Kidney capillary endothelial cell (primary cell): ENCODE results near the gene MRPL41.
"Not testable (repeated sequence)": the region's sequence is repeated elsewhere in the genome, so short reads cannot be mapped to it uniquely, and the experiment has no call there.

Experiments used
- DNase-seq: peaks from one replicate; pipeline ENCODE4 v3.0.0-alpha.2; 2018; ENCODE audit warnings: low spot score

The MRPL41 gene

DNA sequence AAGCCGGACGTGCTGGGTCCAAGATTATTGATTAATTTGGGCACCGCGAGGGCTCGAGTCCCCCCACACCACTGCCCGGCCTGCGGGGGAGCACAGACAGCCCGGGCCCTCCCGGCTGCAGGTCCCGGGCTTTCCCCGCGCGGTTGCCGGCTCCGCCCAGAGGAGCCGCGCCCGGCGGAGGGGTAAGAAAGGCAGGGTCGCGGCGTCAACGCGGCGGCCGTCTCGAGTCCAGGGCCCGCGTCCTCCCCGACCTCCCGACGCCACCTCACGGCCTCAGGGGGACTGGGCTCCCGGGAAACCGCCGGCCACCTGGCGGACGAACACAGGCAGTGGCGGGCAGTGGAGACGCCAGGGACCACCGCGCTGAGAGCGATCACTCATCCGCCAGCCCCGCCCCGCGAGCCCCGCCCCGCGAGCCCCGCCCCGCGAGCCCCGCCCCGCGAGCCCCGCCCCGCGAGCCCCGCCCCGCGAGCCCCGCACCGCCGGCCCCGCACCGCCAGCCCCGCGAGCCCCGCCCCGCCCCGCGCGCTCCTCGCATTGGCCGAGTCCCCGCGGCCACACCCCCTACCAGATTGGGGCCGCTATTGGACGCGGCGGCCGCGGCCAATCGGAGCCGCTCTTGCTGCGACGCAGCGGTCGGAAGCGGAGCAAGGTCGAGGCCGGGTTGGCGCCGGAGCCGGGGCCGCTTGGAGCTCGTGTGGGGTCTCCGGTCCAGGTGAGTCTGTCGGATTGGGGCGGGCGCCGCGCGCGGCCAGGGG is at the start of gene MRPL41:
Gene MRPL41, plus strand, starts transcription at position 616 of the 758 bp plus-strand sequence. CDS start 203 bp downstream, outside the sequence.
- peak; percentile 77 for DNase-seq

DNA sequence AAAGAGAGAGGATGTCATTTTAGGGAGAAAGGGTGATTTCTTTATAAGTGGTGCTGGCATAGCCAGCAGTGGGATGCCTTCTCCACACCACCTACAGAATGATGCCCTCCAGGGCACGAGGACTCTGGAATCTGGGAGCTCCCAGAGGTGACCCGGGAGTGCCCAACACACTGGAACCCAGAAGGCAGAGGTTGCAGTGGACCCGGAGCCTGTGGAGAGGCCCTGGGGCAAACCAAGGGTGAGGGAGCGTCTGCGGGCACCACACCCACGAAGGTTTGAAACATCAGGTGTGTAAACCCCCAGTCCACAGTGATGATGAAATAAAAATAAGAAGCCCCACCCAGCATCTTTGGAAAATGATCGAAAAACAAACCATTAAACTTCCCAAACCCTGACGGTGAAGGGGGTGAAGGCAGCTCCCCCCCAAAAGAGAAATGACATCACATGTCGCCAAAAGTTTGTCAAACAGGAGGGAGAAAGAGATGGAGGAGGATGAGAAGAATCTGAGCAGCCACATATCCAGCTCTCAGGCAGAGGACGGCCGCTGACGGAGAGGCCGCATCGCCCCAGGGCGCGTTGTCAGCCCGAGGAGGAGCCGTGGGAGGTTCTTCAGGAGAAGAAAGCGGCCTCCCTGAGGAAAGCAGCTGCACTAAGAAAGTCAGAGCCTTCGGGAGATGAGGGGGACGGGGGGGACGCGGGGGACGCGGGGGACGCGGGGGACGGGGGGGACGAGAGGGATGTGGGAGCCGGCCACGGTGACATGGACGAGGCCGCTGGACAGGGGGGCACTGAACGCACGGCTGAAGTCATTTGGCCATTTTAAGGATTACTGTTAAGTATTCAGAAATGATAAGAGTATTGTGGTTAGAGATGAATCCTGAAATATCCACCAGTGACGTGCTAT is 49.4 kb upstream of the MRPL41 start:
- DNase-seq, result no peak

DNA sequence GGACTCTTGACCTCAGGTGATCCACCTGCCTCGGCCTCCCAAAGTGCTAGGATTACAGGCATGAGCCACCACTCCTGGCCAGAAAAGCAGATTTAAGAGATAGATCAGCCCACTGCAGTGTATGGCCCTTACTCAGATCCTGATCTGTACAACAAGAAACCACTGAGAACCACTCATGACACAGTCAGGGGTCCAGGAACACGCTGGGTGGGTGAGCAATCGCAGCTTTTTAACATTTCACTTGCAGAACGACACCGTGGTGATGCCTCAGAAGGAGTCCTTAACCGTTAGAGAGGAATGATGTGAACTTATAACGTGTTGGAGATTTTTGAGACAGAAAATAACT is 47.3 kb upstream of the MRPL41 start:
- no peak for DNase-seq

DNA sequence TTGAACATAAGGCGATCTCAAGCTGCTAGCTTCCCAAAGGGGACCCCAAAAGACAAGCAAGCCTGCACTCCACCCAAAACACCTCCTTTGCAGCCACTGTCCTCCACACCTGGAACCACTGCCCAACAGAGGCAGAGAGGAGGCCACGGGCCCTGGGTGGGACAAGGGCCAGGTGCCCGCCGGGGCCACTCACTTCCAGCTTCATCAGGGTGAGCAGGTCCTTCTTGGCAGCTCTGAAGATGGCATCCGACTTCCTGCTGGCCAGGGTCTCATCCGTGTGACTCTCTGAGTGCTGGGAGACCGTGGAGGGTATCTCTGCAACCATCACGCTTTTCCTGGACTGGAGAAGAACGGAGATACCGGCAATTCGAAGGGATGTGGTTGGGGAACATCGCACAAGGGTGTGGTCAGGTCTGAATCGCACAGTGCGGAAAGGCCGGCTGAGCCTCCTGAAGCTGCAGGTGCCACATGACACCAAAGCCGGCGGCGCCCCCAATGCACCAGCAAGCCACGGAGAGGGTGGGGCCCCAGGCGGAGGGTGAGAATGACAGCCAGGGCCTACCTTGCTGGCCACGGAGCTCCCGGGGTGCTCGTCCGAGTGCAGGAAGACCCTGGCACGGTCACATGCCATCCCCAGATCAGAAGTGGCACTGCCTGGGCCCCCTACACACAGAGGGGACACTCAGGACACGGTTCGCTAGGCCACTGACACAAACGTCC is 46.1 kb upstream of the MRPL41 start:
- no peak for DNase-seq

DNA sequence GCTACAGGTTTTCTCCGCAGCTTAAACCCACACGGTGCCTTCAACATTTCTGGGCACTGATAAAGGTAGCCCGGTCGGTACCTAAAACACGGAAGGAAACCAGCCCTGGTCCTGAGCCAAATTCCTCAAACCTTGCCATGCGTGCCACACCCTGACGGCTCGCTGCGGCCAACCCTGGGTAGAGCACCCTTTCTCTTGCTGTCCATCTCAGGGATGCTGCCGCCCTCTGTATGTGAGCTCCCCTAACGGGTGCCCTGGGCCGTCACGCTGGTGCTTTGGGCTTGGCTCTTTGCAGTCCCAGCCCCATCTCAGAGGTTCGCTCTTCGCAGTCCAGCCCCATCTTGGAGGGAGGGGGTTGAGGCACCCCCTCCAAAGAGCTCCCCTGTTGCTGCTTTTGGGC is 45.4 kb upstream of the MRPL41 start:
- DNase-seq, result no peak

DNA sequence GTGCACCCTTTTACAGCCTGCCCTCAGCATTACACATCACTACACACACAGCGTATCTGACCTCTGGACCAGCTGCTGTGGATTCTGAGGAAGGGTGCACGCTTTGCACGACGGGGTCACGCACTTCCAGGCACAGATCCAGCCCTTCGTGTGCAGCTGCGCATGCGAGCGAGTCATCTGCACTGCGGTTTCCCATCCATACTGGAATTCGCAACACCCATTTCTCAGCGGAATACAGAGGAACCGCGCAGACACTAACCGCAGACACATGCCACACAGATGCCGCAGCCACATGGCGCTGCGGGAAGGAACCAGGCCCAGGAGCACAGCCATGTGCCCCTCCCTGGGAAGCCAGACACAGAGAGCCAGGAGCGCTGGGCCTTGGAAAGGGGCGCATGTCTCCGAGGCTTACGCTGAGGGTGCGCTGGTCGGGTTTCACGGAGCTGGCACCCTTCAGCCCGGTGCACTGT is 44.9 kb upstream of the MRPL41 start:
- DNase-seq, result no peak

DNA sequence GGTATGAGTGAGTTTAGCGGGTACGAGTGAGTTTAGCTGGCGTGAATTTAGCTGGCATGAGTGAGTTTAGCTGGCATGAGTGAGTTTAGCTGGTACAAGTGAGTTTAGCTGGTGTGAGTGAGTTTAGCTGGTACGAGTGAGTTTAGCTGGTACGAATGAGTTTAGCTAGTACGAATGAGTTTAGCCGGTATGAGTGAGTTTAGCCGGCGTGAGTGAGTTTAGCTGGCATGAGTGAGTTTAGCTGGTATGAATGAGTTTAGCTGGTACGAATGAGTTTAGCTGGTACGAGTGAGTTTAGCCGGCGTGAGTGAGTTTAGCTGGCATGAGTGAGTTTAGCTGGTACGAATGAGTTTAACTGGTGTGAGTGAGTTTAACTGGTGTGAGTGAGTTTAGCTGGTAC is 42.5 kb upstream of the MRPL41 start:
- DNase-seq, result no peak

DNA sequence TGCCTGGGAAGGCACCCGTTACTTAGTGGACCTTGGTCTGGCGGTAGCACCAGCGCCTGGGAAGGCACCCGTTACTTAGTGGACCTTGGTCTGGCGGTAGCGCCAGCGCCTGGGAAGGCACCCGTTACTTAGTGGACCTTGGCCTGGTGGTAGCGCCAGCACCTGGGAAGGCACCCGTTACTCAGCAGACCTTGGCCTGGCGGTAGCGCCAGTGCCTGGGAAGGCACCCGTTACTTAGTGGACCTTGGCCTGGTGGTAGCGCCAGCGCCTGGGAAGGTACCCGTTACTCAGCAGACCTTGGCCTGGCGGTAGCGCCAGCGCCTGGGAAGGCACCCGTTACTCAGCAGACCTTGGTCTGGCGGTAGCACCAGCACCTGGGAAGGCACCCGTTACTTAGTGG is 40.6 kb upstream of the MRPL41 start:
- DNase-seq, result not testable (repeated sequence)

DNA sequence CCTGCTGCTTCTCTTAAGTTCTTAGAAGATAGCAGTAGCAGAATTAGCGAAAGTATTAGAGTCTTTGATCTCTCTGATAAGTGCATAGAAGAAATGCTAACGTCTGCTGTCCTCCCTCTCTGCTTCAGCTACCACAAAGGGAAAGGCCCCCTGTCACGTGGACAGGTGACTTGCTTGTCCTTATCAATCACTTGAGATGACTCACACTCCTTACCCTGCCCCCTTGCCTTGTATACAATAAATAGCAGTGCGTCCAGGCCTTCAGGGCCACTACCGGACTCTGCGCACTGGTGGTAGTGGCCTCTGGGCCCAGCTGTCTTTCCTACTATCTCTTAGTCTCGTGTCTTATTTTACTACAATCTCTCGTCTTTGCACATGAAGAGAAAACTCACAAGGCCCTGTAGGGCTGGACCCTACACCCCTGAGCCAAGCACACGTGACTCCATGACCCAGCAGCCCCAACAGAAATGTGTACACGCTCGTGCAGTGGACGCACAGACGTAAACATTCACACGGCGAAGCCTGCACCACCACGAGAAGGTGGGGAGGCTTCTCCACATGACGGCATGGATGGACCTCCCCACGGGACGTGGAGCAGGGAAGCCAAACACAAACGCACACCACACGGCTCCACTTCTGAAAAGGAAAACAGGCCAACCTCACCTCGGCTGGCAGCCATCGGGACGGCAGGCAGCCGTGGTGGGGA is 39.8 kb upstream of the MRPL41 start:
- DNase-seq, result no peak

DNA sequence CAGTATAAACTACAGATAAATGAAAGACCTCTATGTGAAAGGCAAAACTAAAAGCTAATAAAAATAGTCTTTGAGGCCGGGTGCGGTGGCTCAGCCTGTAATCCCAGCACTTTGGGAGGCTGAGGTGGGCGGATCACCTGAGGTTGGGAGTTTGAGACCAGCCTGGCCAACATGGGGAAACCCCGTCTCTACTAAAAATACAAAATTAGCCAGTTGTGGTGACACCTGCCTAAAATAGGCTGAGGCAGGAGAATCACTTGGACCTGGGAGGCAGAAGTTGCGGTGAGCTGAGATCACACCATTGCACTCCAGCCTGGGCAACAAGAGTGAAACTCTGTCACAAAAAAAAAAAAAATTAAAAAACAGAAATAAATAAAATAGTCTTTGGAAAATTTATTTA is 38.5 kb upstream of the MRPL41 start:
- DNase-seq, result not testable (repeated sequence)

DNA sequence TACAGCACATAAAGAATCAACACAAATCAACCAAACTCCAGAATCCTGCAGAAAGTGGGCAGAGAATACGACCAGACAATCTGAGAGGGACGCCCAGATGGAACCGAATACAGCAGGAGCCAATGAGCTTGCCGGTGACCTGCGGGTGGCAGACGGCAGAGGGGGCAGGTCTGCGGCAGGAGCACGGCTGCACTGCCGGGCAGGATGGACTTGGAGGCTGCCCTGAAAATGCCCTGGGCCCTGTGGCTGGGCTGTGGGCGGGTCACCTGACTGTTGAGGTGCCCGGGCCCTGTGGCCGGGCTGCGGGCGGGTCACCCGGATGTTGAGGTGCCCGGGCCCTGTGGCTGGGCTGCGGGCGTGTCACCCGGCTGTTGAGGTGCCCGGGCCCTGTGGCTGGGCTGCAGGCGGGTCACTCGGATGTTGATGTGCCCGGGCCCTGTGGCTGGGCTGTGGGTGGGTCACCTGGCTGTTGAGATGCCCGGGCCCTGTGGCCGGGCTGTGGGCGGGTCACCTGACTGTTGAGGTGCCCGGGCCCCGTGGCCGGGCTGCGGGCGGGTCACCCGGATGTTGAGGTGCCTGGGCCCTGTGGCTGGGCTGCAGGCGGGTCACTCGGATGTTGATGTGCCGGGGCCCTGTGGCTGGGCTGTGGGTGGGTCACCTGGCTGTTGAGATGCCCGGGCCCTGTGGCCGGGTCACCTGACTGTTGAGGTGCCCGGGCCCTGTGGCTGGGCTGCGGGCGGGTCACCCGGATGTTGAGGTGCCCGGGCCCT is 37.7 kb upstream of the MRPL41 start:
- DNase-seq, result not testable (repeated sequence)

DNA sequence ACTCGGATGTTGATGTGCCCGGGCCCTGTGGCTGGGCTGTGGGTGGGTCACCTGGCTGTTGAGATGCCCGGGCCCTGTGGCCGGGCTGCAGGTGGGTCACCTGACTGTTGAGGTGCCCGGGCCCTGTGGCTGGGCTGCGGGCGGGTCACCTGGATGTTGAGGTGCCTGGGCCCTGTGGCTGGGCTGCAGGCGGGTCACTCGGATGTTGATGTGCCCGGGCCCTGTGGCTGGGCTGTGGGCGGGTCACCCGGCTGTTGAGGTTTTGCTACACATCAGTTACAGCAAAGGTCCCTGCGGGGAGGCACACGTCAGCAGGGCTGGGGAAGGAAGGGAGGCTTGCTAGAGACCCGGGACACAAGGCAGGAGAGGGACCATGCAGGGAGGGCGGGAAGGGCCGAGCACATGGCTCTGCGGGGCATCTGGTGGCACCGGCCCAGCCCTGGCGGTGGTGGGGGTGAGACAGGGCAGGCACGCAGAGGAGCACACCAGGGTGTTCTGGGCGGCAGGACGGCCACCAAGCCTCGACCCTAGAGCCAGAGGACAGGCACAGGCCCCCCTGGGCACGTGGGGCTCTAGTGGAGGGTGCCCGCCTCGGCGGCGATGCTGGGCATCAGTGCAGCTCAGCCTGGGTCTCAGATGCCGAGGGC is 36.9 kb upstream of the MRPL41 start:
- no peak for DNase-seq

DNA sequence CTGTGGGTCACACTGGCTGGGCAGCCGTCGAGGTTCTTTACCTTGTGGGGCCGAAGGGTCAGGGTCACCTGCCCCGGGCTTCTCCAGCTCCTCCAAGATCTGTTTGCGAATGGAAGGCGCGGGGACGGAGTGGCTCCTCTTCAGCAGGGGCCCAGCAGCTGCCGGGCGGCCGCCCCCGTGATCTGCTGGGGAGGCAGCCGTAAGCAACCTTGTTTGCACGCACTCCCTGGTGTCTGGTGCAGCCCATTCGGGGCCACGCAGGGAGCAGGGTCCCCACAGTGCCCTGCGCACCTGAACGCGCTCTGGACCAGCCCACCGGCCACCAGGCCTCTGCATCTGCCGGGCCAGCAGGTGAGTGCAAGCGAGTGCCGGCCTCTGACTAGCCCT is 36.3 kb upstream of the MRPL41 start:
- DNase-seq, result no peak

DNA sequence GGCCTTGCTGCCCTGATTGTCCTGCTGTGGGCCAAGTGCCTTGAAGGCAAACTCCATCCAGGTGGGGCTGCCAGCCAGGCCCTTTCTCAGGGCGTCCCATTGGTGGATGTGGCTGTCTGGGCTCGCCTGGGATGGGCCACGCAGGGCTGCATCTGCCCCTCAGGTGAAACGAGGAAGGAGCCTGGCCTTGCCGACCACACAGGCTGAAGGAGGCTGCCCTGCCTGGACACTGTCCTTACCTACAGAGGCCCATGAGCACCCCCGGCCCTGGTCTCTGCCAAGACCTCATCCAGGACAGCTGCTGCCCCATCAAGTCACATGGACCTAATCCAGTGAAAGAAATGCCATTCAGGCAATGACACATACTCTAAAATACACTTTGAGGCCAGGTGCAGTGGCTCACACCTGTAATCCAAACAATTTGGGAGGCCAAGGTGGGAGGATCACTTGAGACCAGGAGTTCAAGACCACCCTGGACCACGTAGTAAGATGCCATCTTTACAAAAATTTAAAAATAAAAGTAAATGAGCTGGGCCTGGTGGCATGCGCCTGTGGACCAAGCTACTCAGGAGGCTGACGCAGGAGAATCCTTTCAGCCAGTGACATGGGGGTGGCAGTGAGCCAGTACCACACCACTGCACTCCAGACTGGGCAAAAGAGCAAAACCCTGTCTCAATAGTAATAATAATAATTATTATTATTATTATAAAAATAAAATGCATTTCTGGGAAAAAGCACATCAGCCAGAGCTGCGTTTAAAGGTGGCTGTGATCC is 35.3 kb upstream of the MRPL41 start:
- no peak for DNase-seq

DNA sequence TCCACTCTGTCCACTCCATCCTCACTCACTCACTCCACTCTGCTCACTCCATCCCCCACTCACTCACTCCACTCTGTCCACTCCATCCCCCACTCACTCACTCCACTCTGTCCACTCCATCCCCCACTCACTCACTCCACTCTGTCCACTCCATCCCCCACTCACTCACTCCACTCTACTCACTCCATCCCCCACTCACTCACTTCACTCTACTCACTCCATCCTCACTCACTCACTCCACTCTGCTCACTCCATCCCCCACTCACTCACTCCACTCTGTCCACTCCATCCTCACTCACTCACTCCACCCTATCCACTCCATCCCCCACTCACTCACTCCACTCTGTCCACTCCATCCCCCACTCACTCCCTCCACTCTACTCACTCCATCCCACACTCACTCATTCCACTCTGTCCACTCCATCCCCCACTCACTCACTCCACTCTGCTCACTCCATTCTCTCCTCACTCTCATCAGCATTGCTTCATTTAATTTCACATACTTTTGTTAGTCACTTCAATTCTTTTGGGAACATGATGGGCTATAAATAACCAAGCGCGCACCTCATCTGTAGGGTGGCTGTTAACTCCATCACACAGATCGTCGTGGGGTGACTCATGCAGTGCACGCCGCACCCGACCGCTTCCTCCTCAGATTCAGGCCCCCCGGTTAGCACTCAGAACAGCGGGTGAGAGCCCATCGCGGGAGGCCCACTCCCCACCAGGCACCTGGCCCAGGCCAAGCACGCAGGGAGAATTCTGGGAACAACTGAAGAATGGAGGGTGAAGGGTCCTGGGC is 32.8 kb upstream of the MRPL41 start:
- not testable (repeated sequence) for DNase-seq

DNA sequence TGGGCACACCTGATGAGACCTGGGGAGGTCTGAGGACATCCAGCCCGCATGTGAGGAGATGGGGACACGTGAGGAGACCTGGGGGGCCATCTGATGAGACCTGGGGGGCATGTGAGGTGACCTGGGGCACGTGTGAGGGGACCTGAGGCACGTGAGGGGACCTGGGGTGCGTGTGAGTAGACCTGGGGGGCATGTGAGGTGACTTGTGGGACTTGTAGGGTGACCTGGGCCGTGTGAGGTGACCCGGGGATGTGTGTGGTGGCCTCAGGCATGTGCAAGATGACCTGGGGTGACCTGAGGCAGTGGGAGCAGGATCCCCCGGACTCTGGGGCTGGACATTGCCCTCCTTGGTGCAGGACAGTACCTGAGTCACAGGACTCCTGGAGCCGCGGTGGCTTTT is 32.1 kb upstream of the MRPL41 start:
- DNase-seq, result no peak

DNA sequence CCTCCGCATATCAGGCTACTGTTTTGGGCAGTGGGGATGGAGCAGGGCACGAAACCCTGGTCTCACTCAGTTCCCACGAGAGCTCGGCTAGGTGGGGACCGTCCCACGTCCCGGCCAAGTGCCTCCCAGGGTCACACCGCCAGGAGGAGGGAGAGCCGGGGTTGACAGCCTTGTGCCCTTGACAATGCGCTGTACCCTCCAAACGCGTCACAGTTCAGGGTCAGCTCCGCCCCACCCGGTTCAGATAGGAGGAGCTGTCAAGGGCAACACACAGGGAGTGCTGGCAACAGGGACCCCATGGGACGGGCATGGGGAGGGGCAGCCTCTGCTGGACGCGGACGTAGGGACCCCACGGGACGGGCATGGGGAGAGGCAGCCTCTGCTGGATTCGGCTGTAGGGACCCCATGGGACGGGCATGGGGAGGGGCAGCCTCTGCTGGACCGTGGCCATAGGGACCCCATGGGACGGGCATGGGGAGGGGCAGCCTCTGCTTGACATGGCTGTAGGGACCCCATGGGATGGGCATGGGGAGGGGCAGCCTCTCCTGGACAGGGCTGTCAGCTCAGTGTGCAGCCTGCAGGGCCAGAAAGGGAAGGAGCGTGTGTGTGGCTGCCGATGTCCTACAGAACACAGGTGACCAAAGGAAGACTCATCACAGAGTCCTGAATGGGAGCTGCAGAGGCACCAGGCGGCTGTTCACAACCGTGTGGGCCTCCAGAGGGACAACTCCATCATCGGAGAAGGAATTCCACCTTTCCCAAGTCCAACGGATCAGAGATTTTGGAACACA is 30.9 kb upstream of the MRPL41 start:
- DNase-seq, result no peak

DNA sequence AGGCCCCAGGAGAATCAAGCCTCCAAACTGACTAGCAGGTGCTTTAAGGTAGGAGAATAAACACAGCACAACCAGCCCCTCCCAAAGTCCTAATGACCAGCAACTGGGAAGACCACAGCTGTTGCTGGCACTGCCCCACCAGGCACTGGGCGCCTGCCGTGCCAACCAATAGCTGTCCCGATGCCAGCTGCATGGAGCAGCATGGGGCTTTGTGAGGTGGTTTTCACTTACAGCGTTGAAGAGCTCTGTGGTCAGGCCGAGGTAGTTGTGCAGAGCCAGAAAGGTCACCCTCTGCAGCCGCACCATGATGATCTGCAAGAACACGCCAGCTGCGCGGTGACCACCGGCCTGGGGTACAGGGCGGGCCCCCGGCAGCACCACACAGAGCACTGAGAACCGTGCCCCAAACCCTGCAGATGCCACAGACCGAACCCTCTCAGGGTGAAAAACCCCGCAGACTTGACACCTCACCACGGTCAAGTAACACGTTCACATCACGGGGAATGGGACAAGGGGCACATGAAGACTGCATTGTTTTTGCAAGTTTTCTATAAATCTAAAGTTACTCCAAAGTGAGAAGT is 30.2 kb upstream of the MRPL41 start:
- no peak for DNase-seq
